Measurements from ENCODE around the gene MICAL1.

DNA sequence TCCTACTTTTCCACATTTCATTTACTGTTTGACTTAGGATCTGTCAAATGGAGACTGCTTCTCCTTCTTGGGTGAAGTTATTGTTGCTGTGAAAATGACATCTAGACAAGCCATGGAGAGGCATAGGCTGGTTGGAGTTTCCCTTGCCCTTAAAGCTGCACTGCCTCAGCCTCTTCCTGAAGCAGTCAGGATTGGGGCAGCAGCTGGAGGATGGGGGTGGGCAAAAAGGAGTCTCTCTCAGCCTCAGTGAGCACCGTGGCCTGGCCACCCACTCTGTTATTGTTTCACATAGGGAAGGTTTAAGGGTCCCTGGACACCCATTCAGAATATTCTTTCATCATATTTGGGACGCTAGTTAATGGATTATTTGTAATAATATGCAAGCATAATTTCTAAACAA lies 35.1 kb upstream of the MICAL1 start:
- TF ChIP-seq CTCF (conservative IDR thresholded peaks at IDR 0.05) (no peak), EZH2 (IDR thresholded peaks at IDR 0.05; ENCODE audit: low read depth) (no peak)

Data from PC-9 (cell line).